ELF-1 (cell line): Measurements from ENCODE around the gene PCDH9.

ENCODE experiments used
- DNase-seq: peaks from one replicate; pipeline ENCODE4 v3.0.0-alpha.2; 2016; ENCODE audit warnings: low read depth, low spot score

Gene PCDH9

DNA sequence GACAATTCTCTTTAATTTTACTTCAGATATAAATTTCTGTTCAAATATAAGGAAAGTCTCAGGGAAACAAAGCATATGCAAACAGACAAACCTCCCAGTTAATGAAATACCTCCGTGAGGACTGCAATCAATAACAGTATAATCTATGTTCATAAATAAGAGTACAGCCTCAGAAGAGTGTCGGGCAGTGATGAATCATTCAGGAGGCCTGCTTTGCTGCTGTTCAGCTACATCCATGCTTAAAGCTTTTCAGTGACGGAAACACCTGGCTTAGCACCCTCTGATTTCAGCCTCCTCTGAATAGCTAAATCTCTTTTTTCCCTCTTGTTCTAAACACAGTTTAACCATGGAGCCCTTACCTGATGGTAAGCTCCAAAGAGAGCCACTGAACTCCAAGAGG lies 69.0 kb downstream of the PCDH9 start:
- no peak for DNase-seq

DNA sequence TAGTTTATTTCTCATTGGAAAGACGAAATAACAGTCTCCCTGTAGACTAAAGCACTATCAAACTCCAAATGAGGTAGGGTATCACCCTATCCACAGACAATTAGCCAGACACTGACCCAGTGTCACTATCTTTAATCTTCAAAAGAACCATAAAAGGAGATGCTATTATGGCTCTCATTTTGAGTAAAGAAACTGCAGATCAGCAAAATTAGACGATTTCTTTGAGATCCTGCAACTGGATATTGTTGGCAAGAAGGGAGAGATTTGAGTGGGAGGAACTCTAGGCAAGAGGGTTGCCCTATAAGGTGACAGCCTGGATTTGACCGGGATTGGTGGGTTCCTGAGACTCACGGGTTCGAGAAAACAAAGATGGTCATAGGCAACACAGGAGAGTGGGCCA lies 71.2 kb downstream of the PCDH9 start:
- DNase-seq: no peak

DNA sequence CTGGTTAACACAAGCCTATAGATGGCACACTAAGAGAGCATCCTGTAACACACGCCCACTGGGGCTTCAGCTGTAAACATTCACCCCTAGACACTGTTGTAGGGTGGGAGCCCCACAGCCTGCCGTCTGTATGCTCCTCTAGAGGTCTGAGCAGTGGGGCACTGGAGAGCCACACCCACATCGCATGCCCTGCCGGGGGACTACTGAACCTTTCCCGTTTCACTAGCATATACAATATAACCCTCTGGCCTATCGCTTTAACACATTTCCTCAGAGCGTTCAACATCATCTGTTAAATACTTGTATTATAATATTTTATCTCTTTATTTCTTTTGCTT lies 73.4 kb downstream of the PCDH9 start:
- no peak for DNase-seq

DNA sequence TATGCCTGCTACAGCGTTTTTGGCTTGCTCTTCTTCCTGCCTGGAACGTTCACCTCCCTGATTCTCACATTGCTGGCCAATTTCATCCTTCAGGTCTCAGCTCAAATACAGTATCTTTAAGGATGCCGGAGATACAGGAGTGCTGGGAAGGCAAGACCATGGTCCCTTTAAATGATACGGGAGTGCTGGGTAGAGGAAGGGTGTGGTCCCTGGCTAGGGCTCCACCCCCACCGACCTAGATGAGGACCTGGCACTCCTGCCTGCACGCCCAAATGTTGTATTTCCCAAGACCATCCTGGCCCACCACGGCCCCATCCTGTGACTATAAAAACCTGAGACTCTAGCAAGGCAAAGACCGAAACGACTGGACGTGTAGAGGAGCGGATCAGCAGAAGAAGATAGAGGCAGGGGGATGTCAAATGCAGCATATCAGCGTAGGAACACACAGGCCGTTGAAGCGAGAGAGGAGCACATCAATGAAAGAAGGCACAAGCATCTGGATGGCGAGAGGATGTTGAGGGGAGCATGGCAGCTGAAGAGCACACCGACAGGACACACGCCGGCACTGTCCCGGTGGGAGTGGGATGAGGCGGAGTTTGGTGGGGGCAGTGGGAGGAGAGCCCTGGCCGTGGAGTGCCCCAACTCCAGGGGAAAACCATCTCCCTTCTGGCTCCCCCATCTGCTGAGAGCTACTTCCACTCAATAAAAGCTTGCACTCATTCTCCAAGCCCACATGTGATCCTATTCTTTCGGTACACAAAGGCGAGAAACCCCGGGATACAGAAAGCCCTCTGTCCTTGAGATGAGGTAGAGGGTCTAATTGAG lies 74.0 kb downstream of the PCDH9 start:
- no peak for DNase-seq

DNA sequence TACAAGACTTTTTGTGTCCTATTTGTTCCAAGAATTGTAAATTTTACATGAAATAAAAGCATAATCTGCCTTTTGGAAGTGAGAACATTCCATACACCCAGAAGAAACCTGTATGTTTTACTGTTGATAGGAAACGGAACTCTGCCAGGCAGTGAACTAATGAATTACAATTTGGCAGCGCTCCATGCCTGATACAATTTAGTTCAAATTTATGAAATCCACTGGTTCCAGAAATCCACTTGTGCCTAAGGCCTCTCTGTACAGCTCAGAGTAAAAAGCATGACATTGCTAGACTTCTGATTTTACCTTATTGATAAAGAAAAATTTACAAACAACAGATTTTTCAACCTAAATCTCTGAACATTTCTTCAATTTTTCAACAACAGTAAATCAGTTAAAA lies 78.1 kb downstream of the PCDH9 start:
- no peak for DNase-seq

DNA sequence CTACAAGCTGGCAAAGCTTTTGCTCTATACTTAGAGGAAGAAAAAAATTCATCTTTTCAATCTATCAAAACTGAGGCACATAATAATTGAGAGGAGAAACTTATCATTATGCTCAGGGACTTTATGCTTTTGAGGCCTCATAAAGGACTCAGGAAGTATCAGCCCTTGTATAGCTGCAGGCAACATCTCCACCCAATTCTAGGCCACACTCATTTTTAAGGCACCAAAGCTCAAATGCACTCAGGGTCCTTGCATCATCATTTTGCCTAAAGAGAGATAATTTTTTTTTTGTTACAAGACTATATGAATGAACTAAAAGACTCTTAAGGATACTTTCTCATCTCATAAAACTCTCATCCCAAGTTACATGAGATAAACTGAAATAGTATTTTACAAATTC lies 78.5 kb downstream of the PCDH9 start:
- no peak for DNase-seq

DNA sequence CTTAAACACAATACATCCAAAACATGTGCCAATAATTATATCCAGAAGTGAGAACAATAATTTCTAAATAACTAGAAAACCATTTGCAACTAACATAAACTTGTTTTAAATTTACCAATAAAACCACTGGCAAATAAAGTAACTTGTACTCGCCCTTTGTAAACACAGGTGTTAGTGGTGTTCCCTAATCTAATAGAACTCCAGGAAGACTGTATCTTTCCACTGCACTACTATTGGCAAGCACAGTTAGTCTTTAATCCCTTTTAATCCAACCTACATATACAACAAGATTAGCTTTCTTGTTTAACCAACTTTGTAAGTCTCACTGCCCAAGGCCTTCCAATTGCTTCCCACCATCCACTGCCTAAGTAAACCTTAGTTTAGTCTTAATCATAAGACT lies 79.5 kb downstream of the PCDH9 start:
- no peak for DNase-seq

DNA sequence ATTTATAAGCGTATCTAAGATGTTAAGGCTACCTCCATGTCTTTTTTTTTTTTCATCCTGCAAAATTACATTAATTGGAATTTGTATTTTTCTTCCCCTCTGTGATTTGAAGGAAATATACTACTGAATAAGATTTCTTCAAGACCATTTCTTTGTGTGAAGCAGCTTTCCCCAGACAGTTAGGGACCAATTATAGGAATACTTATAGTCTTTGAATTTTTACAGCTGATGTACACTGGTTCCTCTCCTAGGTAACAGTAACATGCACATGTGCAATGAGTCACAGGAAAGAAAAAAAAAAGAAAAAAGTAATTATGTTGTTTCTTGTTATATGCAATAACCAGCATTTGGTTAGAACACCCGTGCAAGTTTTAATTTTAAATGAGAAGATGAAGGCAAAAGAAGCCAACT lies 82.0 kb downstream of the PCDH9 start:
- DNase-seq: no peak

DNA sequence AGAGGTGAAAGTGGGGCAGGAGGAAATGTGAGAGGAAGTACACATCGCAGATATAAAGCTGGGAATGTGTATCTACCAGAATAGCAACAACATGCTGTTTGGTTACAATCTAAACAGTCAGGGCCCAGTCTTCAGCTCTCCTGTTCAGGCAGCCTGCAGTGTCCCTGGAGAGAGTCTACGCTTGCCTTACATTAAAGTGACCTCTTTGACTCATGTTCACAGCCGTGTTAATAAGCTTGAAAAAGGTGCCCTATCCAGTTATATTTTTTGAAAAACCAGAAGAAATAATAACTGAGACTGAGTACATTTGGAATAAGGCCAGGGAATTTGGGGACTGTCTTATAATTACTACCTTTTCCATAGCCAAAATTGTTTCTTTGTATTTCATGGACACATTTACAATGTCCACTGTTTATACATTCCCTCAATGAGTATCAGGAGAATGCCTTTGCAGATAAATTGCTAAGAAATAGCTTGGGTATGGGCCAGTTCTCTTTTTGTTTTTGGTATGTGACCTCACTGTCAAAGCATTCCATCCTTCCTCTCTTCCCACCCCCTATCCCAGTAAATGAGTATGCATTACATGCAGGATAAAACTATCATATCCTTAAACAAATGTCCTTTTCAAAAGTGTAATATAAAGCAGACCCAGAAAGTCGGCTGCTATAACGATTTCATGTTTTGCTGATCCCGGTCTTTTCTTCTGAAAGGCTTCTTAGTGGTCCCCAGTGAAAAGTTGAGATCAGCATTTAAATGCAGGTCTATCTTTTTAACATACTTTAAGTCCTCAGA lies 82.6 kb downstream of the PCDH9 start:
- peak; percentile 2 for DNase-seq

DNA sequence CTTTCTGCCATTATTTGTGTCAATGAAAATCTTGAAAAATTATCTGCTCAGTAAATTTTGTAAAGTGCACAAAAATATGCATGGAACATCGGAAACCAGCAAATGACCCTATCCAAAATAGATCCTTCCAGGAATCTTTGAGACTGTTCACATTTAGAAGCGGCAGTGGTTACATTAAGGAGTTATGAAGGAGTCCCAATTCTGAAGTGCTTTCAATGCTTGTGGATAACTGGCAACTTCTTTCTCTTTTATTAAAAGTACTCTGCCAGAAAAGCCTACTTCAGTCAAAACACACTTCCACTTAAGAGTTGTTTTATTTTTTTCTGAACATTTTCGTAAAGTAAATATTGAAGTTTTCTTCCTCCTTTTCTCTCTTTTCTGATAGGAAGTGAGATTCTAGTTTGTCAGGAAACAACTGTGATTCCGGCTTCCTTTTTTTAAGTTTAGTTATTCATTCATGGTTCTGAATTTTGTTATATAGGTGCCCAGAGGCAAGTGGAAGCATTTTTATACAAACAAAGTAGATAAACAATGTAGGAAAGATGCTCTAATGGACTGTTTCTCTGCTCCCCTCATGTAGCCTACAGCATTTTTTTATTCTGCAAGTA lies 83.5 kb downstream of the PCDH9 start:
- DNase-seq: no peak

DNA sequence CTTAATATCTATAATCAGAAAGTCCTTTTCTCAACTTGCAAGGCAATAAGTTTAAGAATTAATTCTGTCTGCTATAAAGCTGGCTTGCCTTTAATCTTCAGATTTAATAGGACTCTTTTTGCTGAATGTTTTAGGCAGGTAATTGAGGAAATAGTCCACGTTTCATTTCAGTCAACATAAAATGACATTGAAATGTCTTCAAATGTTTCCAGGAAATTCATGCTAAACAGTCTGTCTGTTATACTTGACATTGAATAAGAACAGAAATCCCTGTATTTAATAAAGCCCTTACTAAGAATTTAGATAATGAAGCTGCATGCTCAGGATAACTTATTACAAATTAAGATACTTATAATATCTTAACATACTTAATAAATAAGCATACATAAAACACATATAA lies 84.2 kb downstream of the PCDH9 start:
- DNase-seq: no peak

DNA sequence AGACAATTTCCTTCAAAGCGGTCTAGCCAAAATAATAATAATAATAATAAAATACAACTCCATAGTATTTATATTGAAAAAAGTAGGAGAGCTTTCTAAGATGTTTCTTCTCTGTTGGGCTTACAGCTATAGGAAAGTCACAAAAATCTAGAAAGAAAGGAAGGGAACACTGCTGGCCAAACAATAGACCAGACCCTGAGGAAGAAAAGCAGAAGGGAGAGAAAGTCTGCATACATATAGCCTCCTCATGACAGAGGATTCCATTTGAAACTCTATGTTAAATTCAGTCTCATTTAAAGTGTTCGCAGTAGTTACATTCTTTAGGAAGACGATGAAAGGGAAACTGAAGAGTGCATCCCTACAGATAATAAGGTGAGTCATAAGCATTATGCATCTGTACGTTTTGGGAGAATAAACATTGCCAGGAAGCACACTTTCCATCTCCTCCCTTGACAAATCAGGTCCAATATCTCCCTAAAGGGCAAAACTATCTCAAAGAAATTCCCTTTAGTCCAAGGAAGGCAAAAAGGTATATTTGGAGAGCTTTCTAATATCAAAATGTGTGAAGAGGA lies 86.5 kb downstream of the PCDH9 start:
- DNase-seq: no peak

DNA sequence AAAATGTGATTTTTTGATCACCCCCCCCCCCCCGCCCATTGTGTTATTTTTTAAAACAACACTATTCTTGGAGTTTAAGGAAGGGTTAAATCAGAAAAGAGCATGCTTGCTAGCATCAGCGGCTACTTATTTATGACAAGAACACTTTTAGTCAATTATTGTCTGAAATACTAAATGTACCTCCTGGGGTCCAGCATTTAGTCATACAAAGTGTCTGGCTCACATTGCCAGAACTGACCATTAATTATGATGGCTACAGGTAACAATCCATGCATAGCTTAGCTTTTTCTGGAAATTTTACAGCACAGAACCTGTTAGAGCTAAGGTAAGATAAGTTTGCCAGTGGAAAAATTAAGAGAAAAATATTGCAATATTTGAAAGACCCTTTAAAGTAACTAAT lies 90.1 kb downstream of the PCDH9 start:
- DNase-seq: no peak

DNA sequence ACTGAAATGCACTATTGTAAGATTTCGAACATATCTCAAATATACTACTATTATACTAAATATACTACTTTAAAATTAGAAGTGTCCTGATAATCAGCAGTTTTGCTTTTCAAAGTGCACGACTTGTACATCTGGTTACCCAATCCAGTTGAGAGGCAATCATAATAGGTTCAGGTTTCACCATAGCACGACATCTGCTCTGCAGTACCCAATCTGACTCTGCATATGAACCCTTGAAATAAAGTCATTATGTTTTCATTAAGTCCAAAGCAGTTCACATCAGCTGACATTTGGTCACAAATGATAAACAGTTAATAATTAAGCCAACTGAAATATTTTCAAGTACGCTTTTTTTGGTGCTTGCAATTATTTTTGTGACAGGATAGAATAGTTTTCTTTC lies 90.6 kb downstream of the PCDH9 start:
- DNase-seq: no peak

DNA sequence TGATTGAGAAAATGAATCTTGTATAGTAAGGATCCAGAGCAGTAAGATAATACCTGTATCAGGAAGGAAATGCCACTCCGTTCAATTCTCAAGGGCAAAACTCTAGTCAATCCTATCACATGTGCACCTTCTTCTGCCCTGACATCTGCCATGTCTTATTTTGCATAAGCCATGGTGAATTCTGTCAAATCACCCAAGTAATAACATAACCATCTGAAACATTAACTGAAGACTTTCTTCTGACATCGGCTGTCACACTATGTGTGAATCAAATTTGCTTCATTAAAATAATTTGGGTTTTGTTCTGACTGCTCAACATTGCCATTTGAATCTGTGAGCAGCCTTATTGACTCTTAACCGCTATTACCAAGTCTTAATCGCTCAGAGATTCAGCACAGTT lies 91.2 kb downstream of the PCDH9 start:
- no peak for DNase-seq

DNA sequence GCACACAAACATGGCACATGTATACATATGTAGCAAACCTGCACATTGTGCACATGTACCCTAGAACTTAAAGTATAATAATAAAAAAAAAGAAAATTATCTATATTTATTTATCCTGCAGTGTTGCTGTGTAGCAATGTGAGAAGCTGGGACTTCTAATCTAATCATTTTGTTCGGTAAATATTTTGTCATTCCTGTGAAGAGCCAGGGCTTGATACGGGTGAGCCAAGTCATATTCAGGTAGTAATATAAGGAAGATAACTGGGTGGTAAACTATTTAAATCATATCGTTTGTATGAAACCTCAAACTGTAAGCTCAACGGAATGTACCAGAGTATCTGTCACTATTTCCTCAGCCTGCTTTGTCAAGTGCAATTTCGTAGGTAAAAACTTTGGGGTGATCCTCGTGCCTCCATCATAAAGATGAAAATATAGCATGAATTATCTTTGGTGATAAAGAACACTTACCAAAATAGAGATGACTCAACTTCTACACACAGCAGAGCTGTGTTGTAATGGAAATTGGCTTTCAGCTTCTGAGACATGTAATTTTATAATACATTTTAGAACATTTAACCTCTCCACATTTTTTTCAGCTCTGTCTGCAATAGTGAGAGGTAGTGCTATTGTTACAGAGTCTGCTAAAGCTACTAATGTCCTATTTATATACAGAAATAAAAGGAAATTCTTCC lies 92.9 kb downstream of the PCDH9 start:
- DNase-seq: no peak

DNA sequence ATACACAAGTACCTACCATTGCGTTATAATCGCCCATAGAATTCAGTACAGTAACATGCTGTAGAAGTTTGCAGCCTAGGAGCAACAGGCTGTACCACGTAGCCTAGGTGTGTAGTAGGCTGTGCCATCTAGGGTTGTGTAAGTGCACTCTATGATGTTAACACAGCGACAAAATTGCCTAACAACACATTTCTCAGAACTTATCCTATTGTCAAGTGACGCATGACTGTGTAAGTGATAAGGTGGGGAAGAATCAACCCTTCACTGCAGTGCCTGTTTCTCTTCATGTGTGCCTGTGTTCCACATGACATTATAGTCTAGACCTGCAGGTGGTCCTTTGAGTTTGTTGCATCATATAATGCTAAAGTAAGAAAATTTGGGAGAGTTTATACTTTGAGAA lies 94.0 kb downstream of the PCDH9 start:
- no peak for DNase-seq

DNA sequence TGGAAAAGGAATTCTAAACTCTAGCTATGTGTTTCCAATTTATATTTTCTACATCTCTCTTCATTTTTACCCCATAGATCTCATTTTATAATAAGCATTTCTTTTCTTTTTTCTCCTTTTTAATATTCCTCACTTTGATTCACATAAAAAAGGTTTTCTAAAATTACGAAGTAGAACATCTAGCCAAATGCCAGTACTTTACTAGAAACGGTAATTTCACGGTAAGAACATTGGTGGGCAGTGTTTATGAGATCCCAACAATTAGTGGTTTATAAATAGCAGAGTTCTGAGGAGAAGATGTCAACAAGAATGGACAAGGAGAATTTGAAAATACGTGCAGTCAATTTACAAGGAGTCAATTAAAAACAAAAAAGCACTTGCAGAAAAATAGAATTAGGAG lies 94.8 kb downstream of the PCDH9 start:
- DNase-seq: no peak

DNA sequence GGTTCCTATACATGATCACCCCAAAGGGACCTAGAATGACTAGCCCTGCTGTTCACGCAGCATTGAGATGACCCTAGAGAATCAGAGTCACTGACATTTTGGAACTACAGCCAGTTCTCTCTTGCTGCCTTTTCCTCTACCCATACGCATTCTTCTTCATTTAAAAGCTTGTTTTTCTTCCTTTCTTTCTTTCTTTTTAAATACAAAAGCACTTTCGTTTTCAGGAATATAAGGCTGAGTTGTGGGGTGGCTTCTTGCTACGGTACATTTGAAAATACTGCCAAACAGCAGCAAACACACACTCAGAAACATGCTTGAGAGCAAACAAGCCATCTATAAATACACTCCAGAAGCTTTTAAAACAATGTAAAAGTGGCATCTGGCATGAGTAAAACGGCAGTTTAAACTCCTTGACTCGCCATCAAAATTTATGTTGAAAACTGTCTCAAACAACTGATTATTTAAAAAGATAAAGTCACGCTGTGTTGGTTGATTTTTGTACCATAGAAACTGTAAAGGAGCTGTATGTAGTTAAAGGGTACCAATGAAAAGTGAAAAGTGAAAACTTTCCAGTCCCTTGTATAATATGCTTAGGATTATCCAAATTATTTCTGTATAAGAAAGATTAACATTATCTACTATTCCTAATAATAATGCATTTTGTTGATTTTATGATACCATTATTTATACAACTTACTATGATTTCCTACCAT lies 95.6 kb downstream of the PCDH9 start:
- no peak for DNase-seq

DNA sequence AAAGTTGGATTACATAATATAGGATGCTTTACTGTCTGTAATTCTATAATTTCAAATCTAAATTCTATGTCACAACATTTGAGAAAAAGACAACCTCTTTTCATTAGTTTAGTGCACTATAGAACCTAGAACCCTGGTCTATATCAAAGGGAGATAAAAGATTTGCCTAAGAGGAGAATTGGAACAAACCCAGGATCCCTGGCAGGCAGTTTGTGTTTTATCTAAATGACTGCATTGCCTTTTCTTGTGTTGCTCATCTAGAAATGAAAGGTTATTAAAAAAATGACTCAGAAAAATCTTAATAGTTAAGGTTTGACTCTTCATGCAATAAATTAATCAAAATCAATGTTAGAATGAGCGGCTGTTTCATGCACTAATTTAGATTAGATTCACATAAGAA lies 96.7 kb downstream of the PCDH9 start:
- no peak for DNase-seq

DNA sequence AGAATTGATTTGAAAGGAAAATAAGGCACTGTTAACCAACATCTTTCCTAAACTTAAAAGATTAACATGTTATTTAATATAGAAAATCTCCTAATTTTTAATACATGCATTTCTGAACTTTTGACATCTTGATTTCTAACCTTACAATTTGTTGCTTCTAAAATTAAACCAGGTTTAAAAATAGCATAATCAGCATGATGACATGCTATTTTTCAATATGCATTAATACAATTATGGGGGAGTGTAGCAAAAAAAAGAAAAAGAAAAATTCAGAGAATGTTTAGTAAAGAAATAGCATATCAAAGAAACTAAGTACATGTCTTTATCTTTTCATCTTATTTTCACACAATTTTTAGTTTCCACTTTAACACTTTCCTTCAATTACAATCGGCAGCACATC lies 98.7 kb downstream of the PCDH9 start:
- no peak for DNase-seq
